Measurements from ENCODE around the gene STK32C.
"Not testable (repeated sequence)": the region's sequence is repeated elsewhere in the genome, so short reads cannot be mapped to it uniquely, and the experiment has no call there.

STK32C gene

DNA sequence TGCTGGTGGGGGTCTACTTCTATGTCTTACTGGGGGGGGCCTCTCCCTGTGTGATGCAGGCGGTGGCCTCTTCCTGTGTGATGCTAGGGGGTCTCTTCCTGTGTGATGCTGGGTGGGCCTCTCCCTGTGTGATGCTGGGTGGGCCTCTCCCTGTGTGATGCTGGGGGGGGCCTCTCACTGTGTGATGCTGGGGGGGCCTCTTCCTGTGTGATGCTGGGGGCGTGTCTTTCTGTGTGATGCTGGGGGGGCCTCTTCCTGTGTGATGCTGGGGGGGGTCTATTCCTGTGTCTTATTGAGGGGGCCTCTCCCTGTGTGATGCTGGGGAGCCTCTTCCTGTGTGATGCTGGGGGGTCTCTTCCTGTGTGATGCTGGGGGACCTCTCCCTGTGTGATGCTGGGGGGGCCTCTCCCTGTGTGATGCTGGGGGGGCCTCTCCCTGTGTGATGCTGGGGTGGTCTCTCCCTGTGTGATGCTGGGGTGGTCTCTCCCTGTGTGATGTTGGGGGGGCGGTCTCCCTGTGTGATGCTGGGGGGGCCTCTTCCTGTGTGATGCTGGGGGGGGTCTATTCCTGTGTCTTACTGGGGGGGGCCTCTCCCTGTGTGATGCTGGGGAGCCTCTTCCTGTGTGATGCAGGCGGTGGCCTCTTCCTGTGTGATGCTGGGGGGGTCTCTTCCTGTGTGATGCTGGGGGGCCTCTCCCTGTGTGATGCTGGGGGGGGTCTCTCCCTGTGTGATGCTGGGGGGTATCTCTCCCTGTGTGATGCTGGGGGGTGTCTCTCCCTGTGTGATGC, 146.7 kb downstream of the STK32C start:
- DNase-seq (ENCODE audit: extremely low read depth in 1 of 2, low read depth in 1 of 2): not testable (repeated sequence)

DNA sequence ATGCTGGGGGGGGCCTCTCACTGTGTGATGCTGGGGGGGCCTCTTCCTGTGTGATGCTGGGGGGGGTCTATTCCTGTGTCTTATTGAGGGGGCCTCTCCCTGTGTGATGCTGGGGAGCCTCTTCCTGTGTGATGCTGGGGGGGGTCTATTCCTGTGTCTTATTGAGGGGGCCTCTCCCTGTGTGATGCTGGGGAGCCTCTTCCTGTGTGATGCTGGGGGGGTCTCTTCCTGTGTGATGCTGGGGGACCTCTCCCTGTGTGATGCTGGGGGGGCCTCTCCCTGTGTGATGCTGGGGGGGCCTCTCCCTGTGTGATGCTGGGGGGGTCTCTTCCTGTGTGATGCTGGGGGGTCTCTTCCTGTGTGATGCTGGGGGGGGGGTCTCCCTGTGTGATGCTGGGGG, 147.5 kb downstream of the STK32C start:
- DNase-seq (ENCODE audit: extremely low read depth in 1 of 2, low read depth in 1 of 2): not testable (repeated sequence)

DNA sequence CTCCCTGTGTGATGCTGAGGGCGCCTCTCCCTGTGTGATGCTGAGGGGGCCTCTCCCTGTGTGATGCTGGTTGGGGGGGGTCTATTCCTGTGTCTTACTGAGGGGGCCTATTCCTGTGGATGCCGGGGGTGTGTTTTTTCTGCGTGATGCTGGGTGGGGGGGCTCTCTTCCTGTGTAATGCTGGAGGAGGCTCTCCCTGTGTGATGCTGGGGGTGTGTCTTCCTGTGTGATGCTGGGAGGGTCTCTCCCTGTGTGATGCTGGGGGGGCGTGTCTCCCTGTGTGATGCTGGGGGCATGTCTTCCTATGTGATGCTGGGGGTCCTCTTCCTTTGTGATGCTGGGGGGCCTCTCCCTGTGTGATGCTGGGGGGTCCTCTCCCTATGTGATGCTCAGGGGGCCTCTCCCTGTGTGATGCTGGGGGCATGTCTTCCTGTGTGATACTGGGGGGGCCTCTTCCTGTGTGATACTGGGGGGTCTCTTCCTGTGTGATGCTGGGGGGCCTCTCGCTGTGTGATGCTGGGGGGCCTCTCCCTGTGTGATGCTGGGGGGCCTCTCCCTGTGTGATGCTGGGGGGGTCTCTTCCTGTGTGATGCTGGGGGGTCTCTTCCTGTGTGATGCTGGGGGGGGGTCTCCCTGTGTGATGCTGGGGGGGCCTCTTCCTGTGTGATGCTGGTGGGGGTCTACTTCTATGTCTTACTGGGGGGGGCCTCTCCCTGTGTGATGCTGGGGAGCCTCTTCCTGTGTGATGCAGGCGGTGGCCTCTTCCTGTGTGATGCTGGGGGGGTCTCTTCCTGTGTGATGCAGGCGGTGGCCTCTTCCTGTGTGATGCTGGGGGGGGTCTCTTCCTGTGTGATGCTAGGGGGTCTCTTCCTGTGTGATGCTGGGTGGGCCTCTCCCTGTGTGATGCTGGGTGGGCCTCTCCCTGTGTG, 148.2 kb downstream of the STK32C start:
- DNase-seq (ENCODE audit: extremely low read depth in 1 of 2, low read depth in 1 of 2): peak in 1 of 2 donors; percentile 17

DNA sequence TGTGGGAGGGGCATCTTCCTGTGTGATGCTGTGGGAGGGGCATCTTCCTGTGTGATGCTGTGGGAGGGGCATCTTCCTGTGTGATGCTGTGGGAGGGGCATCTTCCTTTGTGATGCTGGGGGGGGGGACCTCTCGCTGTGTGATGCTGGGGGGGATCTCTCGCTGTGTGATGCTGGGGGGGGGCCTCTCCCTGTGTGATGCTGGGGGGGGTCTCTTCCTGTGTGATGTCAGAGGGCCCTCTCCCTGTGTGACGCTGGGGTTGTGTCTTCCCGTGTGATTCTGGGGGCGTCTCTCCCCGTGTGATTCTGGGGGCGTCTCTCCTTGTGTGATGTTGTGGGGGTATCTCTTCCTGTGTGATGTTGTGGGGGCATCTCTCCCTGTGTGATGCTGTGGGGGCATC, 148.9 kb downstream of the STK32C start:
- DNase-seq (ENCODE audit: extremely low read depth in 1 of 2, low read depth in 1 of 2): no peak

DNA sequence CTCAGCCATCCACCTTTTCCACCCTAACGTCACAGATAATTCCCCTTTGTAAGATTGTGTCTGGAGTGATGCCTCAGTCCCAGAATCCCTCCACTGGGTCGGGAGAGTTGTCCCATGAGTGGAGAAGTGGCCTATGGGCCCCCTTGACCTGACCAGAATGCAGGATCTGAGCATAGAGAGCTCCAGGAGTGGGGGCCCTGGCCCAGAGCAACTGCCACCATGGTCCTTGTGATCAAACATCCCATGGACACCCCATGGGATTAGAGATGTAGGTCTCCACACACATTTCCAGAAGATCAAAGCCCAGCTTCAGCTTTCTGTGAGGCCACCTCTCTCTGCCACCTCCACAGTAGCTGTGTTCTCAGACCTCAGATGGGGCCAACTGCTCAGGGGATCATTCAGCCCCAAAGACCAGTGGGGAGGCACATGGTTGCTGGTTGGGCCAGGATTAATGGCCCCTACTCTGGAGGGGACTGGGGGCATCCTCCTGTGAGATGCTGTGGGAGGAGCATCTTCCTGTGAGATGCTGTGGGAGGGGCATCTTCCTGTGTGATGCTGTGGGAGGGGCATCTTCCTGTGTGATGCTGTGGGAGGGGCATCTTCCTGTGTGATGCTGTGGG, 149.5 kb downstream of the STK32C start:
- peak in 1 of 2 donors; percentile 14 for DNase-seq (ENCODE audit: extremely low read depth in 1 of 2, low read depth in 1 of 2)

Data from stimulated activated CD8-positive, alpha-beta memory T cell treated with anti-CD3 and anti-CD28 coated beads, Interleukin-7, amount 100 ng/mL, for 48 hours (primary cell).